K562 (cell line): ENCODE data around the gene HMX2. TPM values are rescaled to one million over a fixed set of nuclear protein-coding genes. Genes with fewer than 3 reads are reported as not detected.
A peak's percentile ranks its signal among the peaks of the same experiment; 100 is the strongest.

Source experiments
- DEAF1 ChIP-seq: fragments of 450-650 bp; formaldehyde crosslinking; IDR thresholded peaks from 2 replicates; pipeline ENCODE4 v1.4.0; 2020; ENCODE audit warnings: mild to moderate bottlenecking, moderate library complexity
- EHMT2 ChIP-seq: fragments of 450-650 bp; IDR thresholded peaks from 2 replicates; pipeline ENCODE4 v1.6.1; 2018; ENCODE audit warnings: antibody characterized with exemption
- PTRF ChIP-seq: fragments of 450-650 bp; IDR thresholded peaks from 2 replicates; pipeline ENCODE4 v1.6.1; 2016; ENCODE audit warnings: mild to moderate bottlenecking, missing genetic modification characterization, missing compliant biosample characterization
- SMAD1 ChIP-seq: fragments of 150-350 bp; IDR thresholded peaks from 2 replicates; pipeline ENCODE4 v1.6.1; 2014; ENCODE audit warnings: low read length, low read depth; ENCODE audit not compliant: partially characterized antibody
- ZNF431 ChIP-seq: sonication (generic); formaldehyde crosslinking; IDR thresholded peaks from 2 replicates; pipeline ENCODE4 v1.8.0; 2022; ENCODE audit warnings: mild to moderate bottlenecking, missing genetic modification reagents
- ZNF589 ChIP-seq: fragments of 200-800 bp; sonication (Bioruptor generic); IDR thresholded peaks from 2 replicates; pipeline ENCODE4 v1.6.1; 2016; ENCODE audit warnings: low read depth, missing genetic modification characterization, missing compliant biosample characterization
- ZNF668 ChIP-seq: fragments of 250-450 bp; sonication (Bioruptor Pico); IDR thresholded peaks from 2 replicates; pipeline ENCODE4 v1.8.0; 2022; ENCODE audit warnings: mild to moderate bottlenecking, inconsistent platforms
- ZNF764 ChIP-seq: fragments of 250-450 bp; sonication (Bioruptor Pico); IDR thresholded peaks from 2 replicates; pipeline ENCODE4 v1.4.0; 2020; ENCODE audit warnings: low read depth, mild to moderate bottlenecking, moderate library complexity
- polyA plus RNA-seq, 8 experiments: library from polyadenylated mRNA; depleted of rRNA in 4 of 8; stranded (reverse) in 5 of 8; unstranded in 3 of 8; fragments of >200 nt; fragmentation: Nextera tagmentation in 2 of 8; fragmentation: Illumina TruSeq in 1 of 8; extraction: Ambion mirVana in 2 of 8; extraction: Trizol in 1 of 8; gene quantifications; 2 replicates each; pipeline versions ENCODE4 v1.2.1 to v1.2.3, GENCODE V29; 2011 to 2014; ENCODE audit warnings: inconsistent platforms in 1 of 8, missing spikeins in 1 of 8
- total RNA-seq, 7 experiments: library from RNA; depleted of rRNA in 6 of 7; stranded (reverse); fragments of >200 nt in 6 of 7; fragmentation: Illumina TruSeq in 2 of 7; extraction: Trizol in 2 of 7; gene quantifications; 2 replicates each; pipeline versions ENCODE4 v1.2.1 to v1.2.3, GENCODE V29; 2011 to 2021; ENCODE audit warnings: low replicate concordance in 1 of 7
- TF ChIP-seq, protein P1 (sequence below): fragments of 200-400 bp; formaldehyde crosslinking; IDR thresholded peaks from 2 replicates; pipeline ENCODE4 v1.6.1; 2017; ENCODE audit warnings: mild to moderate bottlenecking, low read depth, low read length, moderate library complexity
- TF ChIP-seq, protein P2 (sequence below): sonication (generic); formaldehyde crosslinking; IDR thresholded peaks from 2 replicates; pipeline ENCODE4 v1.8.0; 2022; ENCODE audit warnings: missing genetic modification reagents, mild to moderate bottlenecking, borderline replicate concordance
- TF ChIP-seq, protein P3 (sequence below): sonication (generic); formaldehyde crosslinking; IDR thresholded peaks from 2 replicates; pipeline ENCODE4 v1.8.1; 2022; ENCODE audit warnings: missing genetic modification reagents
- TF ChIP-seq, protein P4 (sequence below), 2 experiments: fragments of 450-650 bp; conservative IDR thresholded peaks; 2 replicates each; pipeline ENCODE4 v1.6.1; 2017; ENCODE audit warnings: mild to moderate bottlenecking in 2 of 2, moderate library complexity in 2 of 2
- TF ChIP-seq, protein P5 (sequence below): fragments of 250-450 bp; sonication (Bioruptor Pico); IDR thresholded peaks from 2 replicates; pipeline ENCODE4 v1.5.0; 2021; ENCODE audit warnings: mild to moderate bottlenecking, borderline replicate concordance

HMX2 gene
- total and polyA plus RNA-seq, 9 of the 15 experiments (the other 6 are each of a cell fraction or from before 2014, with no cell fraction given), result 0.07 to 0.58 (median 0.09) TPM; not detected in 2

DNA sequence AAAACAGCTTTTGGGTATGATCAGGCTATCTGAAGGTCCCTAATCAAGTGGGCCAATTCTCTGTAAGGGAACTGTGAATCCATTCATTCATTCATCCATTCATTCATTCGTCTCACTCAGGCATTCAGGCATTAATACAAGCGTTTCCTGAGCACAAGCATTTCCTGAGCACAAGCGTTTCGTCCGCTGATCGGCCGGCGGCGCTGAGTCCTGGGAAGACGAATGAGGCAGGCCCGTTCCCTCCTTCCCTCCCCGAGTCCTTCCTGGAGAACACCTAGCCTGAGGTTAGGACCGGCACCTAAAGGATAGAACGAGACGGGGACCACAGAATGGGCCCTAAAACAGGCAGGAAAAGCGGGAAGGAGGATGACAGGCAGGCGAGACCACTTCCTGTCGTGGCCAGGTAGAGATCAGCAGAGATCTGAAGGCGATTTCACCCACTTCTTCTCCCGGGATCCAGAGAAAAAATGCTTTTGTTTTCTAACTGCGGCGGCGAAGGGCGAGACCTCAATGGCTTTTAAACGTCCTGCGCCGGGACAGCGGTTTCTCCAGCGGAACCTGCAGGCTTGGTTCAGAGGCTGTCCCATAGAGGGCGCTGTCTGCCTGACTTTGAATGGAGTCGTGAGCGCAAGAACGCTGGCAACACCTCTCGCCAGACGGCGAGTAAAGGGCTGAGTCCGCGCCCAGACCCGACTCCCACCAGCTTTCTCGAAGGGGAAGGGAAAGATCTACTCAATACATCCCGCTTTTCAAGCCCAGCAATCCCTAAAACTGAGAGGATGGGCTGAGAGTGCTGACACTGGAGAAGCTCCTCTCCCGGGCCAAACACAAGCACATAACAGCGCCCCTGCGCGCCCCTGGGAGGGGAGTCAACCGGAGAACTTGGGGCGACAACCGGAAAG is 15.1 kb upstream of the HMX2 start (continued):
- TF ChIP-seq, protein P1, sequence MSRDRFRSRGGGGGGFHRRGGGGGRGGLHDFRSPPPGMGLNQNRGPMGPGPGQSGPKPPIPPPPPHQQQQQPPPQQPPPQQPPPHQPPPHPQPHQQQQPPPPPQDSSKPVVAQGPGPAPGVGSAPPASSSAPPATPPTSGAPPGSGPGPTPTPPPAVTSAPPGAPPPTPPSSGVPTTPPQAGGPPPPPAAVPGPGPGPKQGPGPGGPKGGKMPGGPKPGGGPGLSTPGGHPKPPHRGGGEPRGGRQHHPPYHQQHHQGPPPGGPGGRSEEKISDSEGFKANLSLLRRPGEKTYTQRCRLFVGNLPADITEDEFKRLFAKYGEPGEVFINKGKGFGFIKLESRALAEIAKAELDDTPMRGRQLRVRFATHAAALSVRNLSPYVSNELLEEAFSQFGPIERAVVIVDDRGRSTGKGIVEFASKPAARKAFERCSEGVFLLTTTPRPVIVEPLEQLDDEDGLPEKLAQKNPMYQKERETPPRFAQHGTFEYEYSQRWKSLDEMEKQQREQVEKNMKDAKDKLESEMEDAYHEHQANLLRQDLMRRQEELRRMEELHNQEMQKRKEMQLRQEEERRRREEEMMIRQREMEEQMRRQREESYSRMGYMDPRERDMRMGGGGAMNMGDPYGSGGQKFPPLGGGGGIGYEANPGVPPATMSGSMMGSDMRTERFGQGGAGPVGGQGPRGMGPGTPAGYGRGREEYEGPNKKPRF, result no peak
- TF ChIP-seq, protein P2, sequence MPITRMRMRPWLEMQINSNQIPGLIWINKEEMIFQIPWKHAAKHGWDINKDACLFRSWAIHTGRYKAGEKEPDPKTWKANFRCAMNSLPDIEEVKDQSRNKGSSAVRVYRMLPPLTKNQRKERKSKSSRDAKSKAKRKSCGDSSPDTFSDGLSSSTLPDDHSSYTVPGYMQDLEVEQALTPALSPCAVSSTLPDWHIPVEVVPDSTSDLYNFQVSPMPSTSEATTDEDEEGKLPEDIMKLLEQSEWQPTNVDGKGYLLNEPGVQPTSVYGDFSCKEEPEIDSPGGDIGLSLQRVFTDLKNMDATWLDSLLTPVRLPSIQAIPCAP, result no peak
- TF ChIP-seq, protein P3, sequence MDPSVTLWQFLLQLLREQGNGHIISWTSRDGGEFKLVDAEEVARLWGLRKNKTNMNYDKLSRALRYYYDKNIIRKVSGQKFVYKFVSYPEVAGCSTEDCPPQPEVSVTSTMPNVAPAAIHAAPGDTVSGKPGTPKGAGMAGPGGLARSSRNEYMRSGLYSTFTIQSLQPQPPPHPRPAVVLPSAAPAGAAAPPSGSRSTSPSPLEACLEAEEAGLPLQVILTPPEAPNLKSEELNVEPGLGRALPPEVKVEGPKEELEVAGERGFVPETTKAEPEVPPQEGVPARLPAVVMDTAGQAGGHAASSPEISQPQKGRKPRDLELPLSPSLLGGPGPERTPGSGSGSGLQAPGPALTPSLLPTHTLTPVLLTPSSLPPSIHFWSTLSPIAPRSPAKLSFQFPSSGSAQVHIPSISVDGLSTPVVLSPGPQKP (CRISPR knock-in tag), result no peak
- TF ChIP-seq, protein P4, sequence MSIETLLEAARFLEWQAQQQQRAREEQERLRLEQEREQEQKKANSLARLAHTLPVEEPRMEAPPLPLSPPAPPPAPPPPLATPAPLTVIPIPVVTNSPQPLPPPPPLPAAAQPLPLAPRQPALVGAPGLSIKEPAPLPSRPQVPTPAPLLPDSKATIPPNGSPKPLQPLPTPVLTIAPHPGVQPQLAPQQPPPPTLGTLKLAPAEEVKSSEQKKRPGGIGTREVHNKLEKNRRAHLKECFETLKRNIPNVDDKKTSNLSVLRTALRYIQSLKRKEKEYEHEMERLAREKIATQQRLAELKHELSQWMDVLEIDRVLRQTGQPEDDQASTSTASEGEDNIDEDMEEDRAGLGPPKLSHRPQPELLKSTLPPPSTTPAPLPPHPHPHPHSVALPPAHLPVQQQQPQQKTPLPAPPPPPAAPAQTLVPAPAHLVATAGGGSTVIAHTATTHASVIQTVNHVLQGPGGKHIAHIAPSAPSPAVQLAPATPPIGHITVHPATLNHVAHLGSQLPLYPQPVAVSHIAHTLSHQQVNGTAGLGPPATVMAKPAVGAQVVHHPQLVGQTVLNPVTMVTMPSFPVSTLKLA (conservative IDR thresholded peaks at IDR 0.05), result no peak
- TF ChIP-seq PTRF (no peak), ZNF589 (no peak), ZNF764 (CRISPR knock-in tag) (no peak), ZNF668 (no peak), ZNF431 (CRISPR knock-in tag) (no peak), SMAD1 (no peak), EHMT2 (no peak), DEAF1 (CRISPR knock-in tag) (0 out of 2 replicates have a peak, but pooled peaks have one; percentile 42)
- TF ChIP-seq, protein P5, sequence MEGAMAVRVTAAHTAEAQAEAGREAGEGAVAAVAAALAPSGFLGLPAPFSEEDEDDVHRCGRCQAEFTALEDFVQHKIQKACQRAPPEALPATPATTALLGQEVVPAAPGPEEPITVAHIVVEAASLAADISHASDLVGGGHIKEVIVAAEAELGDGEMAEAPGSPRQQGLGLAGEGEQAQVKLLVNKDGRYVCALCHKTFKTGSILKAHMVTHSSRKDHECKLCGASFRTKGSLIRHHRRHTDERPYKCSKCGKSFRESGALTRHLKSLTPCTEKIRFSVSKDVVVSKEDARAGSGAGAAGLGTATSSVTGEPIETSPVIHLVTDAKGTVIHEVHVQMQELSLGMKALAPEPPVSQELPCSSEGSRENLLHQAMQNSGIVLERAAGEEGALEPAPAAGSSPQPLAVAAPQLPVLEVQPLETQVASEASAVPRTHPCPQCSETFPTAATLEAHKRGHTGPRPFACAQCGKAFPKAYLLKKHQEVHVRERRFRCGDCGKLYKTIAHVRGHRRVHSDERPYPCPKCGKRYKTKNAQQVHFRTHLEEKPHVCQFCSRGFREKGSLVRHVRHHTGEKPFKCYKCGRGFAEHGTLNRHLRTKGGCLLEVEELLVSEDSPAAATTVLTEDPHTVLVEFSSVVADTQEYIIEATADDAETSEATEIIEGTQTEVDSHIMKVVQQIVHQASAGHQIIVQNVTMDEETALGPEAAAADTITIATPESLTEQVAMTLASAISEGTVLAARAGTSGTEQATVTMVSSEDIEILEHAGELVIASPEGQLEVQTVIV (CRISPR knock-in tag), result no peak
